BJ (cell line): ENCODE measurements around the gene AHRR. TPM values are rescaled to one million over a fixed set of nuclear protein-coding genes. Genes with fewer than 3 reads are reported as not detected.

ENCODE experiments used
- CTCF ChIA-PET: fragments of 350-600 bp; formaldehyde crosslinking; extraction: SDS; loops from one replicate; lab custom pipeline; 2021; ENCODE audit warnings: antibody characterized with exemption, inconsistent platforms; lab: Yijun Ruan, JAX
- POLR2A ChIA-PET: fragments of 300-600 bp; sonication (Branson Sonifier 250); formaldehyde crosslinking; extraction: SDS; loops from one replicate; lab custom pipeline; 2021; ENCODE audit warnings: antibody characterized with exemption; lab: Charles Lee
- DNase-seq: peaks from one replicate; pipeline ENCODE4 v3.0.0-alpha.2; 2011; ENCODE audit warnings: low read depth
- H3K27me3 ChIP-seq: 2 replicates; pipeline ENCODE4 v1.6.0; 2011; ENCODE audit warnings: low read length; ENCODE audit not compliant: control insufficient read depth, insufficient read depth
- H3K36me3 ChIP-seq: 2 replicates; pipeline ENCODE4 v1.5.1; 2011; ENCODE audit warnings: low read length; ENCODE audit not compliant: control insufficient read depth, insufficient read depth
- H3K4me3 ChIP-seq: 2 replicates; pipeline ENCODE4 v1.5.1; 2011; ENCODE audit warnings: low read depth, mild to moderate bottlenecking, control low read depth, low read length
- CTCF ChIP-seq: IDR thresholded peaks from 2 replicates; pipeline ENCODE4 v1.5.1; 2011; ENCODE audit warnings: low read depth, mild to moderate bottlenecking, control low read depth, inconsistent platforms, low read length, moderate library complexity; ENCODE audit not compliant: insufficient read depth
- polyA plus RNA-seq: library from polyadenylated mRNA; depleted of rRNA; stranded (reverse); fragments of >200 nt; gene quantifications from 2 replicates; pipeline ENCODE4 v1.2.3, GENCODE V29; 2011

AHRR gene
- polyA plus RNA-seq, 1 experiment, result 36.4 TPM

GRCh38 chr5:451587-452458, 130.3 kb downstream of the AHRR start:
- ChIA-PET CTCF (interaction anchor here (1.5 kb wide), 1 partner anchor 130 kb away, joined by 5 read pairs; the partner anchor contains the start of gene AHRR), POLR2A (no interaction called here)
- peaks cover 36% of the 10 kb centered on the region for H3K36me3 ChIP-seq
- H3K4me3 ChIP-seq, result no peak overlapping the region
- DNase-seq, result no peak
- no peaks in the 10 kb centered on the region for H3K27me3 ChIP-seq
- no peak for TF ChIP-seq CTCF

- no peak for DNase-seq
- no peaks in the 10 kb centered on the region for H3K27me3 ChIP-seq
- POLR2A ChIA-PET, result no interaction called here
- CTCF ChIA-PET, result interaction anchor here (1.5 kb wide), 1 partner anchor 132 kb away, joined by 5 read pairs; the partner anchor contains the start of gene AHRR
- TF ChIP-seq CTCF, result no peak
- peaks cover 36% of the 10 kb centered on the region for H3K36me3 ChIP-seq
- H3K4me3 ChIP-seq, result no peak overlapping the region
These were observed 131.6 kb downstream of the AHRR start for GRCh38 chr5:452978-453710.

- H3K36me3 ChIP-seq, result peaks cover 30% of the 10 kb centered on the region
- ChIA-PET POLR2A (no interaction called here), CTCF (no interaction called here)
- no peak overlapping the region for H3K4me3 ChIP-seq
- no peak for TF ChIP-seq CTCF
- H3K27me3 ChIP-seq, result no peaks in the 10 kb centered on the region
- DNase-seq, result no peak
These were observed 132.4 kb downstream of the AHRR start for GRCh38 chr5:453725-454481.

GRCh38 chr5:454936-455335, 133.4 kb downstream of the AHRR start:
- POLR2A ChIA-PET, result no interaction called here
- DNase-seq, result no peak
- CTCF ChIA-PET, result interaction anchor here (0.9 to 3.0 kb wide), 2 partner anchors 8 to 25 kb away, joined by 3 to 17 read pairs; no protein-coding TSS in a partner anchor
- no peaks in the 10 kb centered on the region for H3K27me3 ChIP-seq
- peaks cover 32% of the 10 kb centered on the region for H3K36me3 ChIP-seq
- no peak overlapping the region for H3K4me3 ChIP-seq
- TF ChIP-seq CTCF, result no peak
